PC-3 (cell line): ENCODE measurements around the gene FAM186B. TPM values are rescaled to one million over a fixed set of nuclear protein-coding genes. Genes with fewer than 3 reads are reported as not detected.

Experiments
- ATAC-seq: fragments of 200-7000 bp; cut with Tn5 transposase; 2 replicates; pipeline ENCODE4 v1.9.1; 2020; ENCODE audit warnings: mild to moderate bottlenecking, moderate library complexity
- BruUV-seq: library from RNA; stranded (reverse); fragments of 400-500 nt; replicated peaks from 2 replicates; lab custom pipeline; 2021; lab: Mats Ljungman, UMichigan
- CTCF ChIA-PET: fragments of 300-600 bp; sonication (Branson Sonifier 250); formaldehyde crosslinking; loops from one replicate; lab custom pipeline; 2022; ENCODE audit warnings: antibody characterized with exemption; lab: Charles Lee
- POLR2A ChIA-PET: fragments of 300-600 bp; sonication (Branson Sonifier 250); formaldehyde crosslinking; loops from one replicate; lab custom pipeline; 2022; ENCODE audit warnings: antibody characterized with exemption; ENCODE audit not compliant: unreplicated experiment; lab: Charles Lee
- DNase-seq: peaks from one replicate; pipeline ENCODE4 v3.0.0-alpha.2; 2015
- H2AFZ ChIP-seq: fragments of 300-600 bp; sonication (generic); 2 replicates; pipeline ENCODE4 v1.6.0; 2016; ENCODE audit warnings: antibody characterized with exemption, low read length
- H3F3A ChIP-seq: fragments of 300-600 bp; sonication (generic); one replicate; pipeline ENCODE4 v1.6.0; 2017; ENCODE audit warnings: antibody characterized with exemption, low read length, control low read depth, mild to moderate bottlenecking; ENCODE audit not compliant: unreplicated experiment
- H3K27ac ChIP-seq: fragments of 300-600 bp; sonication (generic); 2 replicates; pipeline ENCODE4 v1.5.1; 2016; ENCODE audit warnings: mild to moderate bottlenecking, low read length
- H3K27me3 ChIP-seq: fragments of 300-600 bp; sonication (generic); 2 replicates; pipeline ENCODE4 v1.6.1; 2016; ENCODE audit warnings: low read length, mixed read lengths
- H3K36me3 ChIP-seq: fragments of 300-600 bp; sonication (generic); 2 replicates; pipeline ENCODE4 v1.6.1; 2016; ENCODE audit warnings: low read depth, mixed run types, low read length, mixed read lengths
- H3K4me1 ChIP-seq: fragments of 300-600 bp; sonication (generic); 2 replicates; pipeline ENCODE4 v1.5.1; 2016; ENCODE audit warnings: low read length; ENCODE audit not compliant: insufficient read depth
- H3K4me2 ChIP-seq: fragments of 300-600 bp; sonication (generic); 2 replicates; pipeline ENCODE4 v1.6.0; 2016; ENCODE audit warnings: low read length
- H3K4me3 ChIP-seq: fragments of 300-600 bp; sonication (generic); 2 replicates; pipeline ENCODE4 v1.5.1; 2016; ENCODE audit warnings: mild to moderate bottlenecking, low read length, mixed read lengths
- H3K79me2 ChIP-seq: fragments of 300-600 bp; sonication (generic); 2 replicates; pipeline ENCODE4 v1.6.1; 2017; ENCODE audit warnings: low read length, mixed read lengths
- H3K9ac ChIP-seq: fragments of 300-600 bp; sonication (generic); 2 replicates; pipeline ENCODE4 v1.6.0; 2016; ENCODE audit warnings: mild to moderate bottlenecking, low read length
- H3K9me2 ChIP-seq: fragments of 300-600 bp; sonication (generic); replicated peaks from 2 replicates; pipeline ENCODE4 v1.6.1; 2016; ENCODE audit warnings: mixed run types, low read length, mixed read lengths
- H3K9me3 ChIP-seq: fragments of 300-600 bp; sonication (generic); 2 replicates; pipeline ENCODE4 v1.6.1; 2016; ENCODE audit warnings: low read length, mixed read lengths
- H4K20me1 ChIP-seq: fragments of 300-600 bp; sonication (generic); 2 replicates; pipeline ENCODE4 v1.6.1; 2016; ENCODE audit warnings: low read length, mixed read lengths
- EZH2 ChIP-seq: fragments of 300-600 bp; sonication (generic); IDR thresholded peaks from one replicate; pipeline ENCODE4 v1.6.1; 2017; ENCODE audit warnings: antibody characterized with exemption, mild to moderate bottlenecking, low read length; ENCODE audit not compliant: unreplicated experiment
- EZH2phosphoT487 ChIP-seq: fragments of 300-600 bp; sonication (generic); IDR thresholded peaks from 2 replicates; pipeline ENCODE4 v1.6.1; 2018; ENCODE audit warnings: mild to moderate bottlenecking, antibody characterized with exemption, low read length, borderline replicate concordance
- intact Hi-C: fragments of 100-400 bp; cut with micrococcal nuclease; formaldehyde crosslinking; loops from 2 replicates; pipeline ENCODE4 v1.9.0; 2023
- total RNA-seq: library from RNA; depleted of rRNA; stranded (reverse); fragments of >200 nt; gene quantifications from 2 replicates; pipeline ENCODE4 v1.2.3, GENCODE V29; 2014
- TF ChIP-seq, protein P1 (sequence below): fragments of 300-600 bp; sonication (generic); conservative IDR thresholded peaks from 2 replicates; pipeline ENCODE4 v1.5.1; 2017; ENCODE audit warnings: antibody characterized with exemption, low read depth, mild to moderate bottlenecking, low read length

The FAM186B gene
- total RNA-seq, 1 experiment from 2014 or later, result 0.80 TPM

DNA sequence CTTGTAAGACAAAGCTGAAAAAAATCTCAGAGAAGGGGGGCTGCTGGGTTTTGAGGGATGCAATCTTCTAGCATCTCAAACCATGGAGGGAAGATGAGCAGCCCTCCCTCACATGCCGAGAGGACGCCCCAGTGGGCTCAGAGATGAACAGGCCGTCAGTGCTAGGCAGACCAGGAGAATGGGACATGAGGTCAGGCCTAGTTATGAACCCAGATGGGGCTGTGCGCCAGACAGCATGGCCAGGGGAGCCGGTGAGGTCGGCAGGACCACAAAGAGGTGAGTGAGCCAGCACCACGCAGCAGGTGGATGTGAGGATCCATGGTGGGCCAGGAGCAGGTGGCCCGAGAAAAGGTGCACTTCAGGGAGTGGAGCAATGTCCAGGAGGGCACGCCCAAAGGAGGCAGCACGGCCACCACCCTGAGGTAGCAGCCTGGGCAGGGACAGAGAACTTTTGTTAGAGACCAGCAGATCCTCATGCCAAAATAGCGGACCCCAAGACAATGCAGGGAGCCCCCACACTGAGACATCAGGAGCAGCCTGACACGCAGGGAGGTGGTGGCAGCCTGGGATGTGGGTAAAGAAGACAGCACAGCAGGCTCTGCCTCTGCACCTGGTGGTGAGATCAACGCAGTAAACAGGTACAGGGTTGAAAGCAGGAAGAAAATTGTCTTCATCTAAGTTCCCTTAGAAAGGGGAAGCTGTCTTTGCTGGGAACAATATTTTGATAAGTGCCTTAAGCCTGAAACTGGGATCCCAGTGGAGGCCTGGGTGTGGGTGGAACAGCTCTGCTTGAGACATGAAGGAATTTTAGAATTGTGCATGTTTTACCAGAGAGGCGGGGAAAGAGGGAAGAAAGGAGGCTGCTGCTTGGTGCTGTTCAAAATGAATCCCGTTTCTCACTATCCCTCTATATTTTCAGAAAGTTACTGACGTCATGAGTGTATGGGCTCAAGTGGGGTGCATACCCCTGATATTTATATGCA lies 19.7 kb downstream of the FAM186B start:
- H3K36me3 ChIP-seq, result peaks cover 13% of the 10 kb centered on the region; the same call in 1 of the 2 replicates
- H4K20me1 ChIP-seq, result no peaks in the 10 kb centered on the region
- intact Hi-C loops, result no loop called here
- no peak overlapping the region for H2AFZ ChIP-seq
- no TSS peak for BruUV-seq
- POLR2A ChIA-PET, result no interaction called here
- H3K9ac ChIP-seq, result no peak overlapping the region
- DNase-seq (no peak), ATAC-seq (no peak)
- H3K27me3 ChIP-seq, result no peaks in the 10 kb centered on the region
- H3F3A ChIP-seq, result no peaks in the 10 kb centered on the region
- CTCF ChIA-PET, result no interaction called here
- H3K4me2 ChIP-seq, result no peak overlapping the region
- H3K9me2 ChIP-seq, result no peaks in the 10 kb centered on the region
- no peaks in the 10 kb centered on the region for H3K79me2 ChIP-seq
- H3K27ac ChIP-seq, result no peak overlapping the region
- no peak overlapping the region for H3K4me3 ChIP-seq
- no peaks in the 10 kb centered on the region for H3K9me3 ChIP-seq
- TF ChIP-seq, protein P1, sequence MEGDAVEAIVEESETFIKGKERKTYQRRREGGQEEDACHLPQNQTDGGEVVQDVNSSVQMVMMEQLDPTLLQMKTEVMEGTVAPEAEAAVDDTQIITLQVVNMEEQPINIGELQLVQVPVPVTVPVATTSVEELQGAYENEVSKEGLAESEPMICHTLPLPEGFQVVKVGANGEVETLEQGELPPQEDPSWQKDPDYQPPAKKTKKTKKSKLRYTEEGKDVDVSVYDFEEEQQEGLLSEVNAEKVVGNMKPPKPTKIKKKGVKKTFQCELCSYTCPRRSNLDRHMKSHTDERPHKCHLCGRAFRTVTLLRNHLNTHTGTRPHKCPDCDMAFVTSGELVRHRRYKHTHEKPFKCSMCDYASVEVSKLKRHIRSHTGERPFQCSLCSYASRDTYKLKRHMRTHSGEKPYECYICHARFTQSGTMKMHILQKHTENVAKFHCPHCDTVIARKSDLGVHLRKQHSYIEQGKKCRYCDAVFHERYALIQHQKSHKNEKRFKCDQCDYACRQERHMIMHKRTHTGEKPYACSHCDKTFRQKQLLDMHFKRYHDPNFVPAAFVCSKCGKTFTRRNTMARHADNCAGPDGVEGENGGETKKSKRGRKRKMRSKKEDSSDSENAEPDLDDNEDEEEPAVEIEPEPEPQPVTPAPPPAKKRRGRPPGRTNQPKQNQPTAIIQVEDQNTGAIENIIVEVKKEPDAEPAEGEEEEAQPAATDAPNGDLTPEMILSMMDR, result no peak
- no peak for TF ChIP-seq EZH2phosphoT487
- no peak for TF ChIP-seq EZH2
- no peaks in the 10 kb centered on the region; the same call in 1 of the 2 replicates for H3K4me1 ChIP-seq

DNA sequence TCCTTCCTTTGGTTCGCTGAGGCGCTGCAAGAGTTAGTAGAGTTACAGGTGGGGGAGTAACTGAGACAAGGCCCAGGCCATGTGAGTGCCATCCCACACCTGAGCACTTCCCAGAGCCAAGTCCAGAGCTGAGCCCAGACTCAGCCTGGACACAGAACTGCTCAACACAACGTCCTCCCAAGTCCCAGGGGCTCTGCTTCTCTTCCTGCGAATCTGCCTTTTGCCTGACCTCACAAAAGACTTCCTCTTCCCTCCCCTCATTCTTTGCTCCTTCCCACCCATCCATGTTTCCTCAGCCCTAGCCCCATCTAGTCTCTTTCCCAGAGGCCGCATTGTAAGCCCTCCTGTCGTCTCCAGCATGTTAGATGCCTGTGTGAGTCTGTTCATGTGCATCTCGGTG lies 20.8 kb downstream of the FAM186B start:
- ChIA-PET CTCF (no interaction called here), POLR2A (no interaction called here)
- ATAC-seq (no peak), DNase-seq (no peak)
- Histone ChIP-seq H4K20me1 (no peaks in the 10 kb centered on the region), H2AFZ (no peak overlapping the region), H3K4me3 (no peak overlapping the region), H3K4me2 (no peak overlapping the region), H3K9me2 (no peaks in the 10 kb centered on the region), H3K79me2 (no peaks in the 10 kb centered on the region), H3K27me3 (no peaks in the 10 kb centered on the region), H3K9me3 (no peaks in the 10 kb centered on the region), H3K4me1 (no peaks in the 10 kb centered on the region; the same call in 1 of the 2 replicates), H3K27ac (no peak overlapping the region), H3K36me3 (peaks cover 10% of the 10 kb centered on the region; the same call in 1 of the 2 replicates), H3K9ac (no peak overlapping the region), H3F3A (no peaks in the 10 kb centered on the region)
- TF ChIP-seq, protein P1, result no peak
- intact Hi-C loops, result no loop called here
- BruUV-seq, result no TSS peak
